HG02759 (cell line): ENCODE results near the gene TMEM161A.
"Not testable (repeated sequence)": the region's sequence is repeated elsewhere in the genome, so short reads cannot be mapped to it uniquely, and the experiment has no call there.

ENCODE experiments used
- ATAC-seq: cut with Tn5 transposase; IDR thresholded peaks from one replicate; pipeline ENCODE4 v1.9.1; 2021; ENCODE audit warnings: mild to moderate bottlenecking, moderate library complexity; ENCODE audit not compliant: unreplicated experiment

TMEM161A gene

DNA sequence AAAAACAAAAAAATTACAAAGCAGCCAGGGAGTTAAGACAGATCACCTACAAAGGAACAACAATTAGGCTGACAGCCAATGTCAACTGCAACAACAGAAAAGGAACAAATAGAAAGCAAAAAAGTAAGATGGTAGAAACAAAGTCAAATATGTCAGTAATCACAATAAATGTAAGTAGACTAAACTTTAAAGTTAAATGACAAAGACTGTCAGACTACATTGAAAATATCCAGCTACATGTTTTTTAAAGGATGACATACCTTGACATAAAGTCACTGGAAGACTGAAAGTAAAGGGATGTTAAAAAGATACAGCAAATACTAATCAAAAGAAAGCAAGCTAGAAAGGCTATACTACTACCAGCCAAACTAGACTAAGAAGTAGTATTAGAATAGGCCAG lies 14.9 kb downstream of the TMEM161A start:
- no peak for ATAC-seq

DNA sequence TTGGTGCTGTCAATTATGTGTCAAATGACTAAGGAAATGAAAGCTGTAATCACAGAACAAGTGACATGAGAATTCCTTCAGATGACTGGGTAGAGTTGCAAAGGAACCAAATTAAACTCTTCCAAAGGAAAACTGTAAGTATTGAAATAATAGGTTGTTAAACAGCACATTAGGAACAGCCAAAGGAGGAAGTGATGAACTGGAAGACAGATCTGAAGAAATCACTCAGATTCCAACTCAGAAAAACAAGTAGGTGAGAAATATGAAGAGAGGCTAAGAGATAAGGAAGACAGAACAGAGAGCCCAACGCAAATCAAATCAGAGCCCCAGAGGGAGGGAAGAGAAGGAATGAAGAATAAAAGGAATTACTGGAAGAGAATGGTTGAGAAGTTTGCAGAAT lies 15.4 kb downstream of the TMEM161A start:
- ATAC-seq = no peak

DNA sequence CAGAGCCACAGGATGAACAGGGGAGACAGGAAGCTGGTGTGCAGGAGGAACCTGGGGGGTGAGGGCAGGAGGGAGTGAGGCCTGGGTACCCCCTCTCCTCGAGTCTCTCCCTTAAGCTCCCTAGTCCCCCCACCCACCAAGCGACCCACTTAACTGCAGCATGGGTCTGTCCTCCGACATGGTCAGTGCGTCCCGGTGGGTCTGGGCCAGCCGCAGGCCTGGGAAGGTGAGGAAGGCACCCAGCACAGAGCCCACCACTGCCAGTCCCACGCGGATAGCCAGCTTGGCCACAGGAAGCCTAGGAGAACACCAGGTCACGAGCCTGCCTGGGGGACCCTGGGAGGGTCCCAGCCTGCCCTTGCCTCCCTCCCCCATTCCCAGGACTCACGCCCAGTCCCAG lies 16.9 kb downstream of the TMEM161A start:
- no peak for ATAC-seq

DNA sequence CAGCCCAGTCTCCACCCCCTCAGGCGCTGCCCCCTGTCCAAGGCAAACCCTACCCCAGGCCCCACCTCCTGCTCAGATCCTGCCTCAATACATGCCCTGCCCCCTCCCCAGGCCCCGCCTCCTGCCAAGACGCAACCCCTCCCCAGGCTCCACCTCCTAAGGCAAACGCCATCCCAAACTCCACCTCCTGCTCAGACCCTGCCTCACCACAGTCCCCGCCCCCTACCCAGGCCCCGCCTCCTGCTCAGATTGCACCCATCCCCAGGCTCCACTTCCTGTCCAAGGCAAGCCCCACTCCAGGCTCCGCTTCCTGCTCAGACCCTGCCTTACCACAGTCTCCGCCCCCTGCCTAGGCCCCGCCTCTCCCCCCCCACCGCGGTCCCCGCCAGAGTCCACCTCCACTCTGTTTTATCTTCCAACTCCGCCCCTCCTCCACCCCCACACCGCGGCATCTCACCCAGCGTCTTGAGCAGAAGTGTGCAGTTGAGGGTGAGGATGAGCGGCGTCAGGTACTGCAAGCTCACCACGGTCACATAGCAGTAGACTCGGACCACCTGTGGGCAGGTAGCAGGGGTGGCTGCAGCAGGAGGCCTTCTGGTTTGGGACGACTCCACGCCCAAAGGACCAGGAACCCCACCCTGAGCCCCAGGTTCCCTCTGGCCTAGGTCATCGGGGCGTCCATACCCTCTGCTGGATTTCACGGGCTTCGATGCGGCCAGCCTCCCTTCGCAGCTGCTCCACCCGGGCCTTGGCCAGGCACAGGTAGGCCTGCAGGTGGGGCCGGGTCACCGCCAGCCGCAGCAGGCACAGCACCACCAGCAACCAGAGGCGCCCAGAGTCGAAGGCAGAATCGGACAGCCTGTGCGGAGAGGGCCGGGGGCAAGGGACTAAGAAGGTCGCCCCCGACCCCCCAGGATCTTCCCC lies 17.7 kb downstream of the TMEM161A start:
- ATAC-seq = no peak

DNA sequence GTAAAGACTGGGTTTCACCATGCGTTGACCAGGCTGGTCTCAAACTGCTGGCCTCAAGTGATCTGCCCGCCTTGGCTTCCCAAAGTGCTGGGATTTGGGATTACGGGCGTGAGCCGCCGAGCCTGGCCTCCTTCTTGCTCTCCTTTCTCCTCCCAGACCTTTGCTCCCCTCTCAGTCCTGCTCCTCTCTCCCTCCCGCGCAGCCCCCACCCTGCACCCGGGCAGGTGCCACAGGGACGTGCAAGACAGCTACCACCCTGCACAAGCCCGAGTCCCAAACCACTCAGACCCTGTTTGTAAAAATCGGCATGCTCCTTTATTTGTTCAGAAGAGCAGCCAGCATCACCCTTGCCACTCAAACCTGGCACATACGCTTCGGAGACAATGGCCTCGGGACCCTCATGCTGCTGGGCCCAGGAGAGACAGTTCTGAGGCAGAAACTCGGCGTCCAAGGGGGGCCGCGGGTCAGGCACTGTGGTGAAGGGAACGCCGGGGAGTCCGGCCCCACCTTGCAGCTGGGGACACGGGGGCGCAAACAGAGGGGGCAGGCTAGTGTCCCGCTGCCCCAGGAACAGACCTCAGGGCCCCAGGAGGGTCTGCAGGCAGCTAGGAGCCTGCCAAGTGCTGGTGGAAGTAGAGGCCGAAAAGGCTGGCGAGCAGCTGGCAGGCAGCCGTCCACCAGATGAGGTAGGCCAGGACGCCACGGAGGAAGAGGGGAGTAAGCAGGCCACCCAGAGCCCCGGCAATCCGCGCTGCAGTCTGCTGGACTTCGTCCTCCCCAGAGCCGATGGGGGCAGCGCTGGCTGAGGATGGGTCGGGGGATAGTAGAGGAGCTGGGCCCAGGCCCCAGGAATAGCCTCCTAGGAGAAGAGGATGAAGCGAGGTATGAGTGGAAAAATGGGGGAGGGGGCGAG lies 18.7 kb downstream of the TMEM161A start:
- ATAC-seq = no peak

DNA sequence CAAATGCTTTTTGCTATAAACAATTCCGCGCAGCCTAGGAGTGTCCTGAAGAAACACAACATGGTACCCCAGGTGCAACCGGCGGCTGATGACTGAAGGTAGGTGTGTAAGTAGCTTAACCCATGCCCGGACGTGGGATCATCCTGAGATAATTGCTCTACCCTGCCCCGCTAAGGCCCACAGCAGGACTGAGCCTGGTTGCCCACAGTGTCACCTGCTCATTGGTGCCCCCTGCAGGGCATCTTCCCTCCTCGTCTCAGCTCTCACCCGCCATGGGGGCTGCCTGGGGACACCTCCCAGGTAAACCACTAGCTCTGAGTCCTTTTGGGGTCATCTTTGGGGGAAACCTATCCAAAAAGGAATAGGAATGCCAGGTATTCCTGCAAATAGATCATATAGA lies 22.3 kb downstream of the TMEM161A start:
- no peak for ATAC-seq

DNA sequence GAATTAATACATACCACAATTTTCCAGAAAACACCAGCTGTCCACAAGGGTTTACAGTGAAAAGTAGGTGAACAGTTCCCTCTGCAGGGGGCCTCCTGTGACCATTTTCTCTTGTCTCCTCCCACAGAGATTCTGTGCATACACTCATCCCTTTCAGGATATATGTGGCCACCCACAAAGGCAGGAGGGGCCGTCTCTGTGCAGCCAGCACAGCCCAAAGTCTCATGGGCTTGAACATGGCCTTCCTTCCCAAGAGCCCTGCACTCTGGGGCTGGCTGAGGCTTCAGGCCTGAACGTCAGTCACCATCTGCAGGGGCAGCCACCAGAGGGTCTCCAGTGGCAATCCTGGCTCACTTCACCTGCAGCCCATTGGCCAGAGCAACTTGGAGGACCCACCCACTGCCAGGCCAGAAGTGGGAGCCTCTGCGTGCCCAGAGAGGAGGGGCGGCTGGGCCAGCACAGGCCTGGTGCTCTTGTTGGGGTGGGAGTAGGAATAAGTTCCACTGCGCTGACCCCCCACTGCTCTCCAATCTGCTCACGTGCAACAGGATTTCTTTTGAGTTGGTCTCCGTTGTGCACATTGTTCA lies 25.1 kb downstream of the TMEM161A start:
- no peak for ATAC-seq

DNA sequence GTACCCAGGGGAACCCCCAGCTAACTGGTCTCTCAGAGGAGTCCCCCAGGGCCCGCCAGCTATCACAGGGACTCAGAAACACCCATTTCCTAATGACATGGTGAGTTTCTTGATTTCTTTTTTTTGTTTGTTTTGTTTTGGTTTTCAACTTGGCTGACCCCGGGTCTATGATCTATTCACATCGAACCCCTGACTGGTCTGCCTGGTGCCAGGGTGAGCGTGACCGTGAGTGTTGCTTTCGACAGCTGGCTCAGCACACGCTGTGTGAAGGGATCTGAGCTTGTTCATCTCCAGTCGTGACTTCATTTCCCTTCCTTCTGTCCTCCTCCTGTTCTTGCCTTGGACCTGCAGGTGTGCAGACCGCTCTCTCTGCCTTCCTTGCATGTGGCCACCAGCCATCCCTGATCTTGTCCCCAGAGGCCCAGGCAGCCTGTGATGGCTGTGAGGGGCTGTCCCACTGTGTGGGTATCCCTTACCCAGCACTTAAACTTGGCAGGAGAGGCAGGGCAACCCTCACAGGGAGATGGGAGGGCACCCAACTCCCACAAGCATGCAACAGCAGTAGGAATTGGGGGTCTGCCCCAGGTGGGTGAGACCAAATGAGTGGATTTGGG lies 26.2 kb downstream of the TMEM161A start:
- ATAC-seq = no peak

DNA sequence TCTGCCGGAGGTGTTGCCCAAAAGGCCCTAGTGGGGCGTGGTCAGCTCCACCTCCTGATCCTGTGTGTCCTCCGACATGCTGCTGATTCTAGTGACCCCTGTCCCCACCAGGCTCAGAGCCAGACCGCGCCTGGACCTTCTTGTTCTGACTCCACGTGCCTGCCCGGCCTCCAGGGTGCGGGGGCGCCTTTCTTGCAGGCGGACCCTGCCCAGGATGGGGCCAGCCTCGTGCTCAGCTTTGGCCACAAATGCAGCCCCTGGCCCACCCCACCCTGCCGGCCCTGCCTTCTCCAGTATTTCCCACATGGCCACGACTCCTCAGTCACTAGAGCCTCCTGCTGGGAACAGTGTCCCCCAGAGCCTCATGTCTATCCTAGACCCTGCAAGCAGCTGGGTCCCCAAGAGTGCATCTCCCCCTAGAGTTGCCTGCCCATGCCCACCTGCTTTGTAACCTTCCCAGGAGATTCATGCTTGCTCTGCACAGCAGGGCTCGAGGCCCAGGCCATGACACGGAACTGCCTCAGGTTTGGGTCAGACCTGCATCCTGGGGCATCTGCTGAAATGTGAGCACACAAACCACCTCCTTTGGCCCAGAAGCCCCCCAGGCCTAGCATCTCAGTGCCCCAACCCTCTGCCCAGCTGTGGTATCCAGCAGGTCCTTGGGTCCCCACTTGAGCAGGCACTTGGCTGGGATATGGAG lies 27.0 kb downstream of the TMEM161A start:
- ATAC-seq = no peak

DNA sequence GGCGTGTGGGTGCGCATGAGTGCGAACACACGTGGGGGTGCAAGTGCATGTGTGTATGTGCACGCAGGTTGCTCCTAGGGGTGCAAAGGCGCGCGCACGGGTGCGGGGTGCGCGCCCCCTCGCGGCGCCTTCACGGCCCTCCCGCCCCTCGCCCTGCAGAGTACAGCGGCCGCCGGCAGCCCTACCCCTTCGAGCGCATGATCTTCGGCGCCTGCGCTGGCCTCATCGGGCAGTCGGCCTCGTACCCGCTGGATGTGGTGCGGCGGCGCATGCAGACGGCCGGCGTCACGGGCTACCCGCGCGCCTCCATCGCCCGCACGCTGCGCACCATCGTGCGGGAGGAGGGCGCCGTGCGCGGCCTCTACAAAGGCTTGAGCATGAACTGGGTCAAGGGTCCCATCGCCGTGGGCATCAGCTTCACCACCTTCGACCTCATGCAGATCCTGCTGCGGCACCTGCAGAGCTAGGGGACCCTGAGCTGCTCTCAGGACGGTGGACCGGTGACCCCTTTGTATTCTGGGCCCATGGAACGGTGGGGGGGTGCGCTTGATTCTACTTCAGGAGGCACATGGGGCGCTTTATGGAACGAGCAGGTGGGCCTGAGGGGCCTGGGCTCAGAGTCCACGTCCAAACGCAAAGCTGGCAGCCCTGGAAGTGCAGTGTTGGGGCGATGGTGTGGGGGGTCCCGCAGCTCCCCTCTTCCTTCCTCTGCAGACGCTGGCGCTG lies 27.7 kb downstream of the TMEM161A start:
- ATAC-seq = no peak

DNA sequence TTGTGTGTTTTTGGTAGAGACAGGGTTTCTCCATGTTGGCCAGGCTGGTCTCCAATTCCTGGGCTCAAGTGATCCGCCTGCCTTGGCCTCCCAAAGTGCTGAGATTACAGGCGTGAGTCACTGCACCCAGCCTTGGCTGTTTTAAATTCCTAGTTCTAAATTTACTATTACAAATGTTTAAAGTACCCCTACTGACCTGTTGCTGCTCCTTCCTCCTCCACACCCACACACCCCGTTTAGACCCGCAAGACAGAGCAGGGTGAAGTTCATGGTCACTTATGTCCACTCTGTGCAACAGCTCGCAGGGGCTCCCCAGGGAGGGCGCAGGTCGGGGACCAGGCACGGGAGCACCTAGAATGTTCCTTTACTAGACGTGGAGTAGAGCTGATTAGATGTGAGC lies 28.7 kb downstream of the TMEM161A start:
- no peak for ATAC-seq

DNA sequence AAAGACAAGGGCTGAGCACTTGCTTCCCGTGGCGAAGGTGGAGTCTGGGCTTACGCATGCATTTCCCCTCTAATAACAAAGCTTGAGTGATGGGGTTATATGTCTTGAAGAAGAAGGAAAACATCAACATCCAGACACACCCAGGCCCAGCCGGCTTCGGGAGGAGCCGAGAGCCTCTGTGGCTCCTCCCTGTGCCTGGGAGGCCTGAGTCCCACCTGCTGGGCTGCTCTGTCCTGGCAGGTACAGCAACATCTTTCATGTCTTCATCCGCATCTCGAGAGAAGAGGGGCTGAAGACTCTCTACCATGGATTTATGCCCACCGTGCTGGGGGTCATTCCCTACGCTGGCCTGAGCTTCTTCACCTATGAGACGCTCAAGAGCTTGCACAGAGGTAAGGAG lies 30.6 kb downstream of the TMEM161A start:
- ATAC-seq = no peak

DNA sequence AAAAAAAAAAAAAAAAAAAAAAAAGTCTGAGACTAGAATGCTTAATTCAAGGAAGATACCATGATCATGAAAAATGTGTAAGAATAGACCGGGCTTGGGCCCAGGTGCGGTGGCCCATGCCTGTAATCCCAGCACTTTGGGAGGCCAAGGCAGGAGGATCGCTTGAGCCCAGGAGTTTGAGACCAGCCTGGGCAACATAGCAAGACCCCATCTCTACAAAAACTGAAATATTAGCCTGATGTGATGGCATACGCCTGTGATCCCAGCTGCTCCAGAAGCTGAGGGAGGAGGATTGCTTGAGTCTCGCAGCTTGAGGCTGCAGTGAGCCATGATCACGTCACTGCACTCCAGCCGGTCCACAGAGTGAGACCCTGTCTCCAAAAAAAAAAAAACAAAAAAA lies 31.3 kb downstream of the TMEM161A start:
- not testable (repeated sequence) for ATAC-seq

DNA sequence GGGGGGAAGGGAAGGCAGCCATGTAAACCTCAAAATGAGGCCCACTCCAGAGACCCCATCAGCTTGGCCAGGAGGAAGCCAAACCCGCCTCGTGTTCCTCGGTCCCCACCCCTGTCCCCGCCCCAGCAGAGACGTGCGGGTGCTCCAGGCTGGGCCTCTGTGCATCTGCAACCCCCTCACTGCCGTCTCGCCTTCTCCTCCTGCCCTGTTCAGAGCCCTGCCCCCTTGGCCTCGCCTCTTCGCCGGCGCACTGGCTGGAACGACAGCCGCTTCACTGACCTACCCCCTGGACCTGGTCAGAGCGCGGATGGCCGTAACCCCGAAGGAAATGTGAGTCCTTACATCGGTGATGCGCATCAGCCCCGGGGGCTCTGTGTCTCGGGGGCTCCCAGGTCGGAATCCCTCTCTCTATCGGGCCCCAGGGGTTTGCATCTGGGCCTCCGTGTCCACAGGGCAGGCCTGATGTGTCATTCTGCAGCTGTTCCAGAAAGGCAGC lies 32.2 kb downstream of the TMEM161A start:
- no peak for ATAC-seq

DNA sequence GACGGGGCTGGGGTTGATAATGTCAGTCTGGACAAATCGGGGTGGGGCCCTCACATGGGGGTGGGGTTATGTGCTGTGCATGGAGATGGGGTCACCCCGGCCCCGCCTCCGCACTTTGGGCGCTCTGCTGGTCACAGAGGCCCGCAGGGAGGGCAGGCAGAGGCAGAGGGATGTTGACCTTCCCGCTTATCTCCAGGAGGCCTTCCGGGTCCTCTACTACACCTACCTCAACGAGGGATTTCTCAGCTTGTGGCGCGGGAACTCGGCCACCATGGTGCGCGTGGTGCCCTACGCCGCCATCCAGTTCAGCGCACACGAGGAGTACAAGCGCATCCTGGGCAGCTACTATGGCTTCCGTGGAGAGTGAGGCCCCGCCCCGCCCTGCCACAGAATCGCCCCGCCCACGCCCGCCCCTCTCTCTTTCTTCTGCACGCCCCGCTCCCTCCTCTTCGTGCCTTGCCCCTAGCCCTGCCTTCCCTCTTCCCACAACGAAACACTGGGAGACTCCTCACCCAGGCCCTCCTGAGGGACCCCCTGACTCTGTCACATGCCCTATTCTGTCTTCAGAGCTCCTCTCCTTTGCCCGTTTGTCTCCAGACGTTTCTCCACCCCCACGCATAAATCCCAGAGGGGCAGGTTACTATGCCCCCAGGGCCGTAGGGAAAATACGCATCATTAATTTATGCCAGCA lies 32.8 kb downstream of the TMEM161A start:
- ATAC-seq = no peak

DNA sequence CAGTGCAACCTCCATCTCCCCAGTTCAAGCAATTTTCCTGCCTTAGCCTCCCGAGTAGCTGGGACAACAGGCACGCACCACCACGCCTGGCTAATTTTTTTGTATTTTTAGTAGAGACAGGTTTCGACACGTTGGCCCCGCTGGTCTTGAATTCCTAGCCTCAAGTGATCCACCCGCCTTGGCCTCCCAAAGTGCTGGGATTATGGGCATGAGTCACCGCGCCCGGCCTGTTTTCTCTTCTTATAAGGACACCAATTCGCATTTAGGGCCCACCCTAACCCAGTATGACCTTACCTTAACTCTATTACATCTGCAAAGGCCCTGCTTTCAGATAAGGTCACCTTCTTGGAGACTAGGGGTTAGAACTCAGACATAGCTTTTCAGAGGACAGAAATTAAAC lies 35.1 kb downstream of the TMEM161A start:
- ATAC-seq = no peak

DNA sequence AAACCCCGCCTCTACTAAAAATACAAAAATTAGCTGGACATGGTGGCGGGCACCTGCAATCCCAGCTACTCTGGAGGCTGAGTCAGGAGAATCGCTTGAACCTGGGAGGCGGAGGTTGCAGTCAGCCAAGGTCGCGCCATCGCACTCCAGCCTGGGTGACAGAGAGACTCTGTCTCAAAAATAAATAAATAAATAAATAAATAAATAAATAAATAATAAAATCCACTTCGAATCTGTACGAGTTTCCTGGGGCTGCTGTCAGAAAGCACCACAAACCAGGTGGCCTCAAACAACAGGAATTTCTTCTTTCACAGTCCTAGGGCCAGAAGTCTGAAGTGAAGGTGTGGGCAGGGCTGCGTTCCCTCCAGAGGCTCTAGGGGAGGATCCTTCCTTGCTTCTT lies 35.7 kb downstream of the TMEM161A start:
- not testable (repeated sequence) for ATAC-seq

DNA sequence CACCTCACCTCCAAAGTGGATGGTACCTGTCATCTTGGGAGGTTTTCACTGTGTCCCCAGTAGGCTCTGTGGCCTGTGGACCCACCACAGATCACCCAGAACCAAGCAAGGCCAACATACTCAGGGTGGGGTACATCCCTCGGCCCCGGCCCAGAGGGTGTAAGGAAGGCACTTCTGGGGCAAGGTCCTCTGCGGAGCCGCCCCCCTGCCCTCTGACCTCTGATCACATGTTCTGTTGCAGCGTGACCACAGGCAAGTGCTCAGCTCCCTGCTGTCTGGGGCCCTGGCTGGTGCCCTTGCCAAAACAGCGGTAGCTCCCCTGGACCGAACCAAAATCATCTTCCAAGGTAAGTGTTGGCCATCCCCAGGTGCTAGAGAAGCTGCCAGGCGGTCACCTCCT lies 36.7 kb downstream of the TMEM161A start:
- no peak for ATAC-seq
